GM19043 (cell line): ENCODE results near the gene OVOL3.

Experiments used
- ATAC-seq: cut with Tn5 transposase; IDR thresholded peaks from one replicate; pipeline ENCODE4 v1.9.1; 2021; ENCODE audit warnings: low read depth; ENCODE audit not compliant: unreplicated experiment

The OVOL3 gene

DNA sequence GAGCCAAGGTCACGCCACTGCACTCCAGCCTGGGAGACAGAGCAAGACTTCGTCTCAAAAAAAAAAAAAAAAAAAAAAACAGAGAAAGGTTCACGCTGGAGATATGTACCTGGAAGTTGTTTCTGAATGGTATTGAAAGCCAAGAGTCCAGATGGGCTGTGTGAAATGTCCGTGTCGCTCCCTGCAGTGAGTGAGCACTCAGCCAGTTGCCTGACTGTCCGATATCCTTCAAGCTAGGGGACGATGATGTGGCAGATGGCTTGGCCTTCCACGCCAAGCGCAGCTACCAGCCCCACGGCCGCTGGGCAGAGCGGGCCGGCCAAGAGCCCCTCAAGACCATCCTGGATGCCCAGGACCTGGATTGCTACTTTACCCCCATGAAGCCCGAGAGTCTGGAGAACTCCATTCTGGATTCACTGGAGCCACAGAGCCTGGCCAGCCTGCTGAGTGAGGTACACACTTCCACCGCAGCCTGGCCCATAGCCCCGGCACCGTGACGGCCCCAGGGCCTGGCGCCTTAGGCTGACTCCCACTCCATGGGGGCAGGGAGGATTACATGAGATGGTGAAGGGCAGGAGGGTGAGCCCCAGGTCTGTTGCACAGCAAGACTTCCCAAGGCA is 11.7 kb upstream of the OVOL3 start:
- no peak for ATAC-seq

DNA sequence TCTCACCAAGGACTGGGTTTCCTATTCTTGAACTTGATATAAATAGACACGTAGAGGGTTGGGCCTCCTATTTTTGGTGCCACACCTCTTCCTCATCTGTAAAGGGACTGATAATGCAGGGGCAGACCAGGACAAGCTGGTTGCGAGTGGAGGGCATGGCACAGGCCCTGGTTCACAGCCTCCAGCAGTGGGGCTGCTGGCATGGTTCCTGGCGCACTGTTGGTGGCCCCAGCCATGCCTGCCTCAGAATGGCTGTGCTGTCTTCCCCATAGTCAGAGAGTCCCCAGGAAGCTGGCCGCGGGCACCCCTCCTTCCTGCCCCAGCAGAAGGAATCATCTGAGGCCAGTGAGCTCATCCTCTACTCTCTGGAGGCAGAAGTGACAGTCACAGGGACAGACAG is 10.5 kb upstream of the OVOL3 start:
- ATAC-seq = no peak

- ATAC-seq = no peak
Measured at GRCh38 chr19:36101550-36102327, 9.2 kb upstream of the OVOL3 start.

- no peak for ATAC-seq
Measured at GRCh38 chr19:36103040-36103626, 7.8 kb upstream of the OVOL3 start.

GRCh38 chr19:36103842-36104552 is 6.9 kb upstream of the OVOL3 start:
- ATAC-seq = no peak

DNA sequence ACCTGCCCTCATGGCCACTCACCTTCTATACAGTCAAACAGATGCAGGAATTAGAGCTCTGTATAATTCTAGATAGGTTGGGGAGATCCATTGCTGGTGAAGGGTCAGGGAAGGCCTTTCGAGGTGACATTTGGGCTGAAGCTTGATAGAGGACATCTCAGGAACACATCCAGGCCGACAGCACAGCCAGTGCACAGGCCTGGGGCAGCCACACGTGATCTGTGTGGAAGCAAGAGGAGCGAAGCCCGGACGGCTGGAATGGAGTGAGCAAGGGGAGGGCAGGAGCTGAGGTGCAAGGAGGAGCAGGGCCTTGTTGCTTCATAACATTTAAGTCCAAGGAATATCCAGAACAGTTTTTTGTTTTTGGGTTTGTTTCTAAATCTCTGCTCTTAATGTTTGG is 4.5 kb upstream of the OVOL3 start:
- ATAC-seq = no peak

GRCh38 chr19:36106991-36107390 is 4.0 kb upstream of the OVOL3 start:
- ATAC-seq = no peak

GRCh38 chr19:36108684-36109083 is 2.3 kb upstream of the OVOL3 start:
- no peak for ATAC-seq

GRCh38 chr19:36111200-36111539 is 227 bp downstream of the OVOL3 start:
- no peak for ATAC-seq

GRCh38 chr19:36112678-36113077 is 1.7 kb downstream of the OVOL3 start:
- ATAC-seq = no peak

GRCh38 chr19:36113425-36113824 is 2.5 kb downstream of the OVOL3 start:
- ATAC-seq = no peak

DNA sequence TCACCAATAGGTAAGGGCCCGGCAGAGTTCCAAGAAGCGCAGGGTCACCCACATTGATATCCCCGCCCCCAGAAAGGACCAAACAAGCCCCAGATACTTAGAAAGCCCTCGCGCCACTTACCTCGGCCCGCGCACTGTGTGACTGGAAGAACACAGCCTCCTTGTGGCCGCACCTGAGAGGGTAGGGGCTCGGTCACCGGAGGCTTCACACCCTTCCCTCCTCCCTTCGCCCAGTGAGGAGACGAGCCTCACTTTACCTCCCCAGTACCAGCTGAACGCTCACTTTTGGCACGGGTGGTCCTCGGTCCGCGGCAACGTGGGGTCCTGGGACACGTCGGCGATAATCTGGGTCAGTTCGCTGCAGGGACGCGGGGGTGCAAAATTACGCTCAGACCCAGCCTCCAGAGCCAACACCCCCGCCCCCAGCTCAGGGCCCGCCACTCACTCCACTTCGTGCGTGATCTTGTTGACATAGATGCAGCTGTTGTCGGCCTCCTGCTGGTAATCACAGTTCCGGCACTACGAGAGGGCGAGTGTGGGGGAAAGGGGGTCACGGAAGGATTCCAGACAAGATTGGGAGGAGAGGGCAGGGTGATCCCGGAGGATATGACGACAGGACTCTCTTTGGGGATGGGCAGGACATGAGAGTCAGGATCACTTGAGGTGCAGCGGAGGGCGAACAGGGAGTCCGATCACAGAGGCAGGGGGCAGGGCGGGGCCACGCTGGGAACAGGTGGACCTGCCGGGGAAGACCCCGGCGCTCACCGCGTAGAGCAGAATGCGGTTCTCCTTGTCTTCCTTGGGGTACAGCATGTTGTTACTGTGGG is 3.2 kb downstream of the OVOL3 start:
- ATAC-seq = no peak

DNA sequence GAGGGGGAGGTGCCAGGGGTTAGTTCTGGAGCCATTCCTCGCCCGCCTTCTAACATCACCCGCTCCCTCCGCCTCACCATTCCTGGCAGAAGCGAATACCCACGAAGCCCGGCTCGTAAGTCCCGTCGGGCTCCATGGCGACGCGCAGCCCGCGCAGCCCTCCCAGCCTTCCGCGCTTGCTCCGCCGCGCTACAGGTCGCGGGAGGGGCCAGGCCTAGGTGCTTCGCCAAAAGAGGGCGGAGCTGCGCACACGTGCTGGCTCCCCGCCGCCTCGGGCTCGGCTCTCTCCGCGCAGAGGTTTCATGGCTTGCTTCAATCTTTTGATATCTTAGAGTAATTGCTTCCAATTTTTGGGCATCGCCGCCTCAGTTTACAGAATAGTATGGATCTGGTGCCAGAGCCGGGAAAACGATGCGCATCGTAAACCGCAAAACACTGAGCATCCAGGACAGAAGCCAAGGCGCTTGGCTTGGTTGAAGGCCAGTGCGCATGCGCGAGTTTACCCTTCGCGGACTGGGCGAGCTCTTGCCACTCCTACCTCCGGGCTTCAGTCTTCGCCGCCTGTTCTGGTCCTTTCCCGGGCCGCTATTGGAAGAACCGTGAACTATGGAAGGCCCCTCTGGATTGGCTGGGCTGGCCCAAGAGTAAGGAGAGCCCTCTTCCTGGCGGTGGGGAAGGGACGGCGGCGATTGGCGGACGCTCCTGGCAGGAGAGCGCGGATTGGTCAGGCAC is 3.9 kb downstream of the OVOL3 start, which contains the start of gene POLR2I:
Gene POLR2I, minus strand, starts transcription at position 155 of the 732 bp plus-strand sequence. Its CDS starts 19 bp downstream, at position 136.
- ATAC-seq = peak; percentile 80

GRCh38 chr19:36115453-36116343 is 4.8 kb downstream of the OVOL3 start, which contains the start of gene TBCB:
TBCB (plus strand) TSS chr19:36115468; CDS start chr19:36115561, 93 bp downstream.
- peak; percentile 13 for ATAC-seq

- ATAC-seq = no peak
Measured at GRCh38 chr19:36116344-36116637, 5.3 kb downstream of the OVOL3 start.

- ATAC-seq = no peak
Measured at GRCh38 chr19:36120092-36120983, 9.4 kb downstream of the OVOL3 start.

DNA sequence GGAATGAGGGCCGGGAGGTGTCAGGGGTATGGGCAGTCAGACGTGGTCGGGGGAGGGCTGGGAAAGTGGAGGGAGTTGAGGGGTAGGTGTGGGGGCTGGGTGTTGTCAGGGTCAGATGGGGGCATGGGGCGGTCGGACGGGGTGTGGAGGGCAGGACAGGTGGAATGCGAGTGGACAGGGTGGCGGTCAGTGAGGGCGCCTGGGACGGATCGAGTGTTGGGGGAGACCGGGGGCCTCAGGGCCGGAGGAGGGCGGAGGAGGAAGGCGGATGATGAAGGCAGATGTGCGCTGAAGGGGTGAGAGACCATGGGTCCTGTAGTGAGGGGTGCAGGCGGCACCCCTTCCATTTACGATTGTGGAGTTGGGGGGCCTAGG is 10.0 kb downstream of the OVOL3 start:
- ATAC-seq = no peak
